ENCODE results near the gene DDX21. TPM values are rescaled to one million over a fixed set of nuclear protein-coding genes. Genes with fewer than 3 reads are reported as not detected.

DDX21 gene
- total RNA-seq, 1 experiment from 2014 or later = 153 TPM

DNA sequence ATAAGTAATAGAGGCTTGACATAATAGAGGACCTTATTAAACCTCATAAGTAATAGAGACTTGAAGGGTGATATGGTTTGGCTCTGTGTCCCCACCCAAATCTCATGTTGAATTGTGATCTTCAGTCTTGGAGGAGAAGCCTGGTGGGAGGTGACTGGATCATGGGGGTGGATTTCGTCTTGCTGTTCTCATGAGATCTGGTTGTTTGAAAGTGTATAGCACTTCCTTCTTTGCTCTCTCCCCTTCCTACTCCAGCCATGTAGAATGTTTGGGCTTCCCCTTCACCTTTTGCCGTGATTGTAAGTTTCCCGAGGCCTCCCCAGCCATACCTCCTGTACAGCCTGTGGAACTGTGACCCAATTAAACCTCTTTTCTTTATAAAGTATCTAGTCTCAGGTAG is 41.2 kb downstream of the DDX21 start:
- H3K9me2 ChIP-seq (ENCODE audit: insufficient read depth) = no peaks in the 10 kb centered on the region
- no peak overlapping the region for H3K9ac ChIP-seq (ENCODE audit: low read length)
- ChIA-PET RAD21 (ENCODE audit: low non-redundant PET in 1 of 2, low total read pairs in 2 of 2, uncharacterized antibody in 2 of 2, unreplicated experiment in 2 of 2) (no interaction called here), CTCF (no interaction called here), POLR2A (no interaction called here)
- H3K4me3 ChIP-seq (replicated peaks in 1 of 2; ENCODE audit: low read depth in 1 of 2, low read length in 2 of 2) = no peak overlapping the region
- ATAC-seq (no peak), DNase-seq (ENCODE audit: low read depth, low spot score) (no peak)
- H3K27me3 ChIP-seq (ENCODE audit: insufficient read depth, low read length) = no peaks in the 10 kb centered on the region
- no TSS peak for BruUV-seq (replicated peaks)
- intact Hi-C loops (cut with micrococcal nuclease) = no loop called here
- TF ChIP-seq, protein P1, sequence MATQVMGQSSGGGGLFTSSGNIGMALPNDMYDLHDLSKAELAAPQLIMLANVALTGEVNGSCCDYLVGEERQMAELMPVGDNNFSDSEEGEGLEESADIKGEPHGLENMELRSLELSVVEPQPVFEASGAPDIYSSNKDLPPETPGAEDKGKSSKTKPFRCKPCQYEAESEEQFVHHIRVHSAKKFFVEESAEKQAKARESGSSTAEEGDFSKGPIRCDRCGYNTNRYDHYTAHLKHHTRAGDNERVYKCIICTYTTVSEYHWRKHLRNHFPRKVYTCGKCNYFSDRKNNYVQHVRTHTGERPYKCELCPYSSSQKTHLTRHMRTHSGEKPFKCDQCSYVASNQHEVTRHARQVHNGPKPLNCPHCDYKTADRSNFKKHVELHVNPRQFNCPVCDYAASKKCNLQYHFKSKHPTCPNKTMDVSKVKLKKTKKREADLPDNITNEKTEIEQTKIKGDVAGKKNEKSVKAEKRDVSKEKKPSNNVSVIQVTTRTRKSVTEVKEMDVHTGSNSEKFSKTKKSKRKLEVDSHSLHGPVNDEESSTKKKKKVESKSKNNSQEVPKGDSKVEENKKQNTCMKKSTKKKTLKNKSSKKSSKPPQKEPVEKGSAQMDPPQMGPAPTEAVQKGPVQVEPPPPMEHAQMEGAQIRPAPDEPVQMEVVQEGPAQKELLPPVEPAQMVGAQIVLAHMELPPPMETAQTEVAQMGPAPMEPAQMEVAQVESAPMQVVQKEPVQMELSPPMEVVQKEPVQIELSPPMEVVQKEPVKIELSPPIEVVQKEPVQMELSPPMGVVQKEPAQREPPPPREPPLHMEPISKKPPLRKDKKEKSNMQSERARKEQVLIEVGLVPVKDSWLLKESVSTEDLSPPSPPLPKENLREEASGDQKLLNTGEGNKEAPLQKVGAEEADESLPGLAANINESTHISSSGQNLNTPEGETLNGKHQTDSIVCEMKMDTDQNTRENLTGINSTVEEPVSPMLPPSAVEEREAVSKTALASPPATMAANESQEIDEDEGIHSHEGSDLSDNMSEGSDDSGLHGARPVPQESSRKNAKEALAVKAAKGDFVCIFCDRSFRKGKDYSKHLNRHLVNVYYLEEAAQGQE (IDR thresholded peaks at IDR 0.05; ENCODE audit: low read depth) = no peak
- TF ChIP-seq ZNF274 (IDR thresholded peaks at IDR 0.05; ENCODE audit: low read depth, low read length) (no peak), ZFX (IDR thresholded peaks at IDR 0.05) (no peak), JUND (IDR thresholded peaks at IDR 0.05) (no peak), EZH2 (IDR thresholded peaks at IDR 0.05) (no peak), POLR2AphosphoS5 (IDR thresholded peaks at IDR 0.05; ENCODE audit: low read depth, low read length) (no peak), EZH2phosphoT487 (IDR thresholded peaks at IDR 0.05; ENCODE audit: borderline replicate concordance) (no peak), CBX3 (IDR thresholded peaks at IDR 0.05; ENCODE audit: low read depth) (no peak), SP1 (IDR thresholded peaks at IDR 0.05; ENCODE audit: low read depth) (no peak), EGR1 (IDR thresholded peaks at IDR 0.05; ENCODE audit: low read depth) (no peak), YY1 (IDR thresholded peaks at IDR 0.05; ENCODE audit: extremely low read depth, insufficient replicate concordance, low read depth, low read length) (no peak), TCF7L2 (IDR thresholded peaks at IDR 0.05; ENCODE audit: borderline replicate concordance, extremely low read depth, insufficient read depth, insufficient read length) (no peak), POLR2A (IDR thresholded peaks at IDR 0.05; ENCODE audit: borderline replicate concordance, extremely low read depth, insufficient read depth, insufficient read length) (no peak)
- TF ChIP-seq, protein P2, sequence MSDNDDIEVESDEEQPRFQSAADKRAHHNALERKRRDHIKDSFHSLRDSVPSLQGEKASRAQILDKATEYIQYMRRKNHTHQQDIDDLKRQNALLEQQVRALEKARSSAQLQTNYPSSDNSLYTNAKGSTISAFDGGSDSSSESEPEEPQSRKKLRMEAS (IDR thresholded peaks at IDR 0.05) = no peak
- TF ChIP-seq, protein P3, sequence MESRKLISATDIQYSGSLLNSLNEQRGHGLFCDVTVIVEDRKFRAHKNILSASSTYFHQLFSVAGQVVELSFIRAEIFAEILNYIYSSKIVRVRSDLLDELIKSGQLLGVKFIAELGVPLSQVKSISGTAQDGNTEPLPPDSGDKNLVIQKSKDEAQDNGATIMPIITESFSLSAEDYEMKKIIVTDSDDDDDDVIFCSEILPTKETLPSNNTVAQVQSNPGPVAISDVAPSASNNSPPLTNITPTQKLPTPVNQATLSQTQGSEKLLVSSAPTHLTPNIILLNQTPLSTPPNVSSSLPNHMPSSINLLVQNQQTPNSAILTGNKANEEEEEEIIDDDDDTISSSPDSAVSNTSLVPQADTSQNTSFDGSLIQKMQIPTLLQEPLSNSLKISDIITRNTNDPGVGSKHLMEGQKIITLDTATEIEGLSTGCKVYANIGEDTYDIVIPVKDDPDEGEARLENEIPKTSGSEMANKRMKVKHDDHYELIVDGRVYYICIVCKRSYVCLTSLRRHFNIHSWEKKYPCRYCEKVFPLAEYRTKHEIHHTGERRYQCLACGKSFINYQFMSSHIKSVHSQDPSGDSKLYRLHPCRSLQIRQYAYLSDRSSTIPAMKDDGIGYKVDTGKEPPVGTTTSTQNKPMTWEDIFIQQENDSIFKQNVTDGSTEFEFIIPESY (IDR thresholded peaks at IDR 0.05; ENCODE audit: extremely low read depth, insufficient replicate concordance, low read length) = no peak
- TF ChIP-seq, protein P4, sequence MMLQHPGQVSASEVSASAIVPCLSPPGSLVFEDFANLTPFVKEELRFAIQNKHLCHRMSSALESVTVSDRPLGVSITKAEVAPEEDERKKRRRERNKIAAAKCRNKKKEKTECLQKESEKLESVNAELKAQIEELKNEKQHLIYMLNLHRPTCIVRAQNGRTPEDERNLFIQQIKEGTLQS (IDR thresholded peaks at IDR 0.05) = no peak
- no peak overlapping the region for H3K27ac ChIP-seq (ENCODE audit: low read depth, low read length)
- 0 out of 2 replicates have a peak, but pooled peaks cover 2% of the 10 kb centered on the region for H4K20me1 ChIP-seq (ENCODE audit: insufficient read depth)
- peak overlapping the region; percentile 17 for H3K4me2 ChIP-seq (ENCODE audit: low read length)
- H3K79me2 ChIP-seq (ENCODE audit: insufficient read depth, low read length) = peaks cover 45% of the 10 kb centered on the region
- H2AFZ ChIP-seq (ENCODE audit: low read depth, low read length, poor library complexity, severe bottlenecking) = no peak overlapping the region
- peaks cover 0 to 14% of the 10 kb centered on the region in 2 experiments; a peak in 2 of 4 replicates for H3K4me1 ChIP-seq (ENCODE audit: control insufficient read depth in 1 of 2, insufficient read depth in 2 of 2, low read length in 2 of 2)
- H3K36me3 ChIP-seq (ENCODE audit: control insufficient read depth in 1 of 2, insufficient read depth in 2 of 2, low read length in 2 of 2) = no peaks in the 10 kb centered on the region
- H3K9me3 ChIP-seq (ENCODE audit: control insufficient read depth in 1 of 2, insufficient read depth in 1 of 2, low read depth in 1 of 2, low read length in 2 of 2) = no peaks in the 10 kb centered on the region

Measured in HCT116 (cell line).